GM19035 (cell line): ENCODE measurements around the gene MECP2.
A peak's percentile ranks its signal among the peaks of the same experiment; 100 is the strongest.

ENCODE experiments used
- ATAC-seq: cut with Tn5 transposase; IDR thresholded peaks from one replicate; pipeline ENCODE4 v1.9.1; 2021; ENCODE audit not compliant: unreplicated experiment

Gene MECP2

DNA sequence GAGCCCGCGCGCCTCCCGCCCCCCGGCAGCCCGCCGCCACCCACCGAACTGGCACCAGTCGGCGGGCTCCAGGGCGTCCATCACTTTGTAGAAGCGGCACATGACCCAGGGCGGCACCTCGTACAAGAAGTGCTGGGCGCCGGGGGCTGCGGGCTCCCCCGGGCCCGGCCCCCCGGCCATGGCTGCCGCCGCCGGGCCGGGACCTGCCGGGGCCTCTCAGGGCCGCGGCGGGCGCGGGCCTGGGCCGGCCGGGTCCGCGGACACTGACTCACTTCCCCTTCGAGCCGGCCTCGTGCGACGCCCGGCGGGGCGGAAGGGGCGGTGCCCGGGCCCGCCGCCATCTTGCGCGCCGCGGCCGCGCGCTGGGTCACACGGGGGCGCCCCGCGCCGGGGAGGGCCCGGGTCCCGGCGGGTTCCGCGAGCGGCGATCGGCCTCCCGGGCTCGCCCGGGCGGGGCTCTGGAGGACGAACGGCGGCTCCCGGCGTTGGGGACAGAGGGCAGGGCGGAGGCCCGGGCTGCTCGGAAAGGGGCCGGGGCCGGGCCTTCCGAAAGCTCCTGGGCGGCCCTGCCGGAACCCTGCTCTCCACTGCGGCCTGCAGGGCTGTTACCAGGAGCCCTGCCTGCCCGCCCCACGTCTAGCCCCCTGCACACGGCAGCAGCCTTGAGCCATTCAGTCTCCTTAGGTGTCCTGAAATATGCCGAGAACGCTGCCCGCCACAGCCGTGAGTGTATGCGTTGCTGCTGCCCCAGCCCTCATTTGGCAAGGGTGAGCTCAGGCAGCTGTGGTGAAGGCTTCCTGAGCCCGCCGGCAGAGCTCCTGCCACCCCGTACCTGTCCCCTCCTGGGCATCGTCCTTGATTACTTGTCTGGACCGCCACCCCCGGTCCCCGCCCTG lies 77.6 kb downstream of the MECP2 start, which contains the start of gene IRAK1:
Gene IRAK1 (minus strand): TSS at position 270 of the 896 bp plus-strand sequence. CDS start 90 bp downstream, at position 180.
- peak; percentile 73 for ATAC-seq

DNA sequence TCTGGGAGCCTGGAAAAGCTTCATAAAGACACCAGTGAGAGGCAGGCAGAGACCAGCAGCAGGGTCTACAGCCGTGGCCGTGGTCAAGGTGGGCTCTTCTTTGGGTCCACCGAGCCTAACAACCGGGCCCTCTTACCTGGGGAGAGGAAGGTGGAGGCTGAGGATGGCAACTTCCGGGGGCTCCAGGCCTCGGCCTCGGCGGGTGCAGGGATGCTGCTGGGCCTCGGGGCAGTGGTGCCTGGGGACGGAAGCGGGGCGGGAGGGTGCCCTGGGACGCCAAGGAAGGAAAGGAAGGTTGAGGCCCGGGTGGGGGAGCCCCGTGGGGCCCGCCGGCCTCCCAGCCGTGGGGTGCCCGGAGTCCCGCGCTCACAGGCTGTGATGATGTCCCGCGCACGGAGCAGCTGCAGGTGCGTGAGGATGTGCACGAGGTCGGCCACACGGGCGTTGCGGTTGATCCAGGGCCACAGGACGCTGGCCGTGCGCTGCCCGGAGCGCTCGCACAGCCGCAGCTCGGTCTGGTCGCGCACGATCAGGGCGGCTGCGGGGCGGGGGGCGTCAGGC lies 78.4 kb downstream of the MECP2 start:
- peak; percentile 18 for ATAC-seq

DNA sequence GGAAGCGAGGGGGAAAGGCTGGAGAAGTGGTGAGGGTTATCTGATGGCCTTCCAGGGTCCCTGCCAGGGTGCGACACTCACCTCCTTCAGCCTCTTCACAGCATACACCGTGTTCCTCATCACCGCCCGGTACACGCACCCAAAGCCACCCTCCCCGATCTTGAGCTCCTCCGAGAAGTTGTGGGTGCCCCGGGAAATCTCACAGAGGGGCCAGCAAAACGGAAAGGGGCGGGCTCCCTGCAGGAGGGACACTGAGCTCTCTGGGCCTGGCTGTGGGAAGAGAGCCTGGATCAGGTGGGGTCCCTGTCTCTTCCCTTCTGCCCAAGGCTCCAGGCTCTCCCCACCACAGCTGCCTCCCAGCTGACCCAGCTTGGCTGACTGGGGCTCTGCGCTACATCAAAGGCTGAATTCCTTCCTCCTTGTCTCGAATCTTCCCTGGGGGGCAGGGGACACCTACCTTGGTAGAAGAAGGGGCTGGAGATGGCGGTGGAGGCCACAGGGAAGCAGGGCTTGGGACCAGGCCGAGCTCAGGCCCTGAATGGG lies 78.9 kb downstream of the MECP2 start:
- no peak for ATAC-seq

DNA sequence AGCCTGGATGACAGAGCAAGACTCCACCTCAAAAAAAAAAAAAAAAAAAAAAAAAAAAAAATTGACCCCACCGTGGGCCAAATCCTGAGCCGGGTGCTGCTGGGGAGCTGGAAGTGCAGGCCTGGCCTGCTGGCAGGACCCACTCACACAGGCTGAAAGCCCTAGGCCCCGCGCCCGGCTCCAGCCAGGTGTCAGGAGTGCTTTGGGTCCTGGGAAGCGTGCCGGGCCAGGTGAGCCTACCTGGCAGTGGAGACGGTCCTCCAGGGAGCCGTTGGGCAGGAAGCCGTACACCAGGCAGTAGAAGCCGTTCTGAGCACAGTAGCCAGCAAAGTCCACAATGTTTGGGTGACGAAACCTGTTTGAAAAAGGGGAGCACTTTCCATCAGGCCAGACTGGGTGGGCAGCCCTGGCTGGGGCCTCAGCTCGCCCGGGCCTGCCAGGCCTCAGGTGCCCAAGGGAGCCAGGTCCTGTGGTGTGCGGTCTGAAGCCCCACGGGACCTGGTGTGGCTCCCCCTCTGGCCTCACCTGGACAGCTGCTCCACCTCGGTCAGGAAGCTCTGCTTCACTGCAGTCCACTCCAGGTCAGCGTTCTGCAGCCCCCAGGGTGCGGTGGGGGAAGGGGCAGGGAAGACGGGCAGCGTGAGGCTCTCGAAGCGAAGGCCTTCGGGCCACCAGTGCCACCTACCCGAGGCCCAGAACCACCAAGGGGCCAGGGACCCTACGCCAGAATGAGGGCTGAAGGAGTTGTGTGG lies 79.6 kb downstream of the MECP2 start:
- no peak for ATAC-seq

DNA sequence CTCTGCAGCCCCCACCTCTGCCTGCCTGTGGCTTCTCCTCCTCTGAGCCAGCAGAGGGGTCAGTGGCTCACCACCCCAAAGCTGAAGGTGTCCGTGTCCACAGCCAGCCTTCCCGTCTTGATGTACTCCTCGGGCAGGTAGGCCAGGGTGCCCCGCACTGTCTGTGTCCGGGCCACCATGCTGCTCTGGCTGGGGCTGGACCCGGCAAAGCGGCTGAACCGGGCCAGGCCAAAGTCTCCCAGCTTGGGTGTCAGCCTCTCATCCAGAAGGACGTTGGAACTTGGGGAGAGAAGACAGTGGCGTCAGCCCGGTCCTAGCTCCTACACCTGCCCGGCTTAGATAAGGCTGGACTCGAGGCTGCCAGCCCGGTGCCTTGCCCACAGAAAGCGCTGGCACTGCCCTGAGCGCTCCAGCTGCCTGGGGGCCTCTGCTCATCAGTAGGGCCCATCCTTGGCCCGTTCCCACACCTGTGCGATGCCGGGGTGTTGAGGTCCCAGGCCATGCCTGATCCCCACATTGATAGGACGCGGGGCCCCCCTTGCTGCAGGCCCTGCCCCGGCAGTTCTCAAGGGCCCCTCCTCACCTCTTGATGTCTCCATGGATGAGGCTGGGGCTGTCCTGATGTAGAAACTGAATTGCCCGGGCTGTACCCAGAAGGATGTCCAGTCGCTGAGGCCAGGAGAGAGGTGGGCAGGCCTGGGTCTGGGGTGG lies 81.0 kb downstream of the MECP2 start:
- ATAC-seq, result no peak

DNA sequence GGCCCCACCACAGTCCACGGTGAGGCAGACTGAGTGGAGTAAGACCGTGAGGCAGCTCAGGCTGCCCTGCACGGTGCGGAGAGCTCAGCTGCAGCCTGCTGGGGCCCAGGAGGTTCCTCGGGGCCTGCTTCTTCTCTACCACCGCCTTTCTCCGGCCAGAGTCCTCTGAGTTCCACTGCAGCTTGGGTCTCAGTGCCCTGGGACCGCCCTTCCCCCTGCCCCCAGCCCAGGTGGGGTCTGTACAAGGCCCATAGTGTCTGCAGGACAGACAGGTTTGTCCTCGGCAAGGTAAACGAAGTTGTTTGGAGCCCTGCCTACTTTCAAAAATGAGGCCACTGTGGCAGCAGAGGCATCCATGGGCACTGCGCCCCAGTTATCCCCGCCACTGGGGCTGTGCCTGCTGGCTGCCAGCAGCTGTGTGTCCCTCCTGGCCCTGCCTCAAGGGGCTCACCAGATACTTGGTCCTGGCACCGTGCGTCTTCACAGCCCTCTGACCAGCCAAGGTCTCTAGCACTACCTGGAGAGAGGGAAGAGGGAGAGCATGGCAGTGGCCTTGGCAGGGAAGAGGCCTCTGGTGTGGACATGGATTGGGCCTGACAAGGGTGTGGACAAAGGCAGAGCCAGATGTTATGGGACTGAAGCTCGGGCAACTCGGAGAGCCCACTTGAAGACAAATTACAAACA lies 81.8 kb downstream of the MECP2 start:
- no peak for ATAC-seq

DNA sequence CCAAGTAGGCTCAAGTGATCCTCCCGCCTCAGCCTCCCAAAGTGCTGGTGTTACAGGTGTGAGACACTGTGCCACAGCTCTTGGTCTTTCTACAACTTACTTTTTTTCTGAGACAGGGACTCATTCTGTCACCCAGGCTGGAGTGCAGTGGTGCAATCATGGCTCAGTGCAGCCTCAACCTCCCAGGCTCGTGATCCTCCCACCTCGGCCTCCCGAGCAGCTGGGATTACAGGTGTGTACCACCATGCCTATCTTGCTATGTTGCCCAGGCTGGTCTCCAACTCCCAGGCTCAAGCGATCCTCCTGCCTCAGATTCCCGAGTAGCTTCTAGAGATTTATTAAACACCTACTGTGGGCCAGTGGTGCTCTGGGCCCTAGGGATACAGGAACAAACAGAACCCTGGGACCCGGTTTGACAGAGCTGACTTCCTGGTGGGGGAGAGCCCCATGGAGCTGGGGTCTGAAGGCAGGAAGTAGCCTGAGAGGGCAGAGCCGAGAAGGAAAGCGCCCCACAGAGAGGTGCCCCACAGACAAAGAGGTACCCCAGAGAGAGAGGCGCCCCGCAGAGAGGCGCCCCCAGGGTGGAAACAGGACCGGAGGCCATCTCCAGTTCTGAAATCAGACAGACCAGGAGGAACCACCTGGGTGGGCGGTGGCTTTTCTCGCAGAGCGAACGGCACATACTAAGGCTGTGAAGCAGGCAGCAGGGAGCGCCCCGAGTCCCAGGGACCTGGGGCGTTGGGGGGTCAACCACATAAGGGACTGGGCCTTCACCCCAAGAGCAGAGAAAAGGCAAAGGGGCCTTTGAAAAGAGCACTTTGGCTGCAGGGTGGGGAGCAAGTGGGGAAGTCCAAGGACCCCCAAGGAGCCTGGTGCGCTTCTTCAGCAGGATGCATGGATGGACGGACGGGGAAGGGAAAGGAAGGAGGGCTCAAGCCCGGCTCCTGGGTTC lies 82.8 kb downstream of the MECP2 start:
- ATAC-seq, result no peak

DNA sequence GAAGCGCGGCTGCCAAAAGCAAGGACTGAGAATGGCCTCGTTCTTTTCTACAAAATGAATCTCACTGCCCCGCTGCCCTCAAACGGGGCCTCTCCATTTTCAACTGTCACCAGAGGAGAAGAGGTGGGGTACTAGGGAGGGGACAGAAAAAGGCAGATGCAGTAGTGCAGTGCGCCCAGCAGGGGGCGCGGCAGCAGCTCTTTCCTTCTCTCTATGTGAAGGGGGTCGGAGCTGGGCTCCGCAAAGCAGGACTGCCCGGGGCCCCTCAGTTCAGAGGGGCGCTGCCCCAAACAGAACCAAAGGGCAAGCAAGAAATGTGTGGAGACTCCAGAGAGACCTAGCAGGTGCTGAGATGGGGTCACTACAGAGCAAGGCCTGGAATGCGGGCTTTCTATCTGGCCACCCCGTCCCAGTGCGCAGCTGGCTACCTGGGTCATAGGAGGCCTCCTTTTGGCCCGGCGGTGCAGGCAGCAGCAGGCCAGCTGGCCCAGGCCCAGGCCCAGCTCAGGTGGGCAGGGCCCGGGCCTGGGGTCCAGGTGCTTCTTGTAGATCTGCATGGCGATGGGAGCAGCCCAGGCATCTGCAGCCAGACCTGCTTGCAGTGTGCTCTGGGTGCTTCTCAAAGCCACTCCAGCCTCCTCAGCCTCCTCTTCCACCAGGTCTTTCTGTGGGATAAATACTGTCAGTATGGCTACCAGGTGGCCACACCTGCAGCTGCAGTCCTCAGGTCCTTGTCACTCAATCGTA lies 83.7 kb downstream of the MECP2 start:
- ATAC-seq, result no peak

DNA sequence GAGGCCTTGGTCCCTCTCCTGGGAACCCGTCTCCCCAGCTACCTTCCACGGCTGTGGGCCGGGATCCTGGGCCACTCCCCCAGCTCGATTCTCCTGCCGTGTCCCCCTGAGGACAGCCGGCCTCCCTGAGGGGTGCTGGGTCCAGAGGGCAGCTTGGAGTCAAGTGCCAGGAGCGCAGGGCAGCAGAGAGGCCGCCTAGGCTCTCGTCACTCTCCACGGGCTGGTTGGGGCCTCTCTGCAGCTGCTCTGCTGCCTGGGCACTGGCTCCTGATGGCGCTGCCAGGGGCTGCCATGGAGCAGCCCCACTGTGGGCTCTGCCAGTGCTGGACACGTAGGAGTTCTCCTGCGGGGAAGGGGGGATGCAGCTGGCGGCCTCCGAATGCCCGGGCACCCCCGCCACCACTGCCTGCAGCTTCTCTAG lies 84.5 kb downstream of the MECP2 start:
- ATAC-seq, result no peak

DNA sequence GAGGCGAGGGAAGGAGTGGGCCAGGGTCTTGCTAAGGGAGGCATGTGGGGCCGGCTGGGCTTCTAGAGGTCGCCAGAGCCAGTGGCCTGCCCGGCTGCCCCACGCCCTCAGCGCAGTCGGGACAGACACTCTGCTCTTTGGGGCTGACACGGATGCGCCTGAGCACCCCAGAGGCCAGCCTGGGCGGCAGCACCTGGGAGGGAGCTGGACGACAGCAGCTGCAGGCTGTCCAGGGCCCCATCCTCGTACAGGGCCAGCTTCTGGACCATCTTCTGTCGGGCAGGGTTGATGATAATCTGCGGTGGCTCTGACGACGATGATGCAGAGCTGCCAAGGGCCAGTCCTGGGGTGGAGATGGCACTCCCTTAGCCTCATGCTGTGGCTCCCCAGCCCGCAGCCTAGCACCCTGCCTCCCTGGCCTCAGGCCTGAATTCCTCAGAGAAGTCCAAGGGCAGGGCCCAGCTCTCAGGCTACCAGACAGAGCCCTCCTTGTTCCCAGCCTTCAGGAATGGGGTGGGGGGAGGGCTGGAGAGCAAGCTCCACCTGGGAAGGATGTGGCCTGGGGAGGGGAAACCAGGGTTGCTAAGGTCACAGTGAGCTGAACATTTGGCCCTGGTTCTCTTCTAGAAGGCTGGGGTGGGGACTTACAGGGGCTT lies 85.1 kb downstream of the MECP2 start:
- no peak for ATAC-seq

DNA sequence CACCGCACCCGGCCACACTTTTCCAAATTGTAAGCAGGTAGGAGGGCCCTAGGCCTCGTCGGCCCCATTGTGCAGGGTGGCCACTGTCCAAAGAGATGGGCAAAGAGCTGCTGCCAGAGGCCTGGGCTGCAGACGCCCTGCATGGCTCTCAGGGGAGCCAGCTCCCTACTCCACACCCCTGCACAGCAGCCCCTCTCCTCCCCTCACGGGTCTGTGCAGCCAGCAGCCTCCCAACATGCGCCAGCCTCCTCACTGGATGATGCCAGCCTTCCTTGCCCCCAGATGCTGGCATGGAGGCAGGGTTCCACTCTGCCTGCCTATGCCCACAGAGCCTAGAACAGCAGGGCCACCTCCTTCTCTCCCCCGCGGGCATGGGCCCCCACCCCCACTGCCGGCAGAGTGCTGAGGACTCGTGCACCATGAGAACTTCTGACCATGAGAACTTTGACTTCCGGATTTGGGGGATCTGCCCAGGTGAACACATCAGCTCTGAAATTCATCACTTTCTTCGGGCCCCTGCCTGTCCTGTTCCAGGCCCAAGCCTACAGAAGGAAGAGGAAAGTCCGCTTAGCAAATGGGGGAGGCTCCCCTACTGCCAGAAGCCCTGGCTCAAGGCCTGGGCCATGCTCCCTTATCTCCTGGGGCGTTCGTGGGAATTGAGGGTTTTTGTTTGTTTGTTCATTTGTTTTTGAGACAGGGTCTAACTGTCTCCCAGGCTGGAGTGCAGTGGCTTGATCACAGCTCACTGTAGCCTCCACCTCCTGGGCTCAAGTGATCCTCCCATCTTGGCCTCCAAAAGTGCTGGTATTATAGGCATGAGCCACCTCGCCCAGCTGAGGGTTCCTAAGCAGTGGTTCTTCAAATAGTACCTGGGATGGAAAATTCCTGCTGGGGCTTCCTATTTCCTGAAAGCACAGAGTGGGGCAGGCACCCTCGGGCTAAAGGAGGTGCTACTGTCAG lies 85.9 kb downstream of the MECP2 start:
- ATAC-seq, result no peak

DNA sequence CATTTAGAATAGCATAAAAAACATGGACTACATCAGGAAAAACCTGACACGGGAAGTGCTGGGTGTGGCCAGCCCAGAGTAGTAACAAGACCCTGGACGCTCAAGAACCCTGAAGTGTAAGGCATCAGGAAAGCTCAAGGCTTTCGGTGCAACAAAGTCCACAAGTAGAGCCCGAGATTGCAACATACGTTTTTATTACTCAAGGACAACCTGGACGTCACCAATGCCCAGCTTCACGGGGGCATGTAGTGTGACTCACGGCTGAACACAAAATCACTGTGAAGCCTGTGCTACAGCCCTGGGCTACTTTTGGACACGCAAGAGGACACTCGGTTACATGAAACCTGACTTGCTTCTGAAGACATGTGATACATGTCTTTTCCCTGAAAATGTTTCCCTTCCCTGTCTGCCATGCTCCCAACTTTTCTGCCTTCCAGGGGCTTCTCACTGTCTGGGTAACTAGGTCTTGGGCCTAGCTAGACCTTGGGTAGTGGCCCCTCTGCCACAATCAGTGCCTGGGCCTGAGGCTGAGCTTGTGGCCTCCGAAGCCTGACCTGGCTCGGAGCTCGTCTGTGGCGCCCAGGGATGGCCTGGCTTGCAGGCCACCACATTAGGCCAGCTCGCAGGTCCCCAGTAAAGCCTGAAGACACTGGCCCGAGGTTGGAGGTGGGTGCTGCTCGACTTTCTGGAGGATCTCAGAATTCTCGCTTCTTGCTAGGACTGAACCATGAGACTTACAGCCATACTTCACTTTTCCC lies 87.0 kb downstream of the MECP2 start:
- no peak for ATAC-seq

DNA sequence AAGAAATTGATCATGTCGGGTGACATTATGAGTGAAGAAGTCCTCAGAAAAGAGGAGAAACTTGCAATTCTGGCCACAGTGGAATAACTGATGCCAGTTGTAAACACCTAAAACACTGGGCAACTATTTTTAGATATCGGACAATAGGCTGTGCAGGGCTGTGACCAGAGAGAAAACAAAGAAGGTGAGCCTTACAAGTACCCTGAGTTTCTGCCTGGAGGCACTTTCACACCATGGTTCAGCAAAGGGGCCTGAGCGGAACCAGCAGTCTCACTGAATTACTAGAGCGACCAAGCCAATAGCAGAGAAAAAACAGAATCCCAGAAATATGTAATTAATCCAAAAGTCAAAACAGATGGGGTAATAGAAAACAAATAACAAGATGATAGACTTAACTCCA lies 89.0 kb downstream of the MECP2 start:
- ATAC-seq, result no peak

DNA sequence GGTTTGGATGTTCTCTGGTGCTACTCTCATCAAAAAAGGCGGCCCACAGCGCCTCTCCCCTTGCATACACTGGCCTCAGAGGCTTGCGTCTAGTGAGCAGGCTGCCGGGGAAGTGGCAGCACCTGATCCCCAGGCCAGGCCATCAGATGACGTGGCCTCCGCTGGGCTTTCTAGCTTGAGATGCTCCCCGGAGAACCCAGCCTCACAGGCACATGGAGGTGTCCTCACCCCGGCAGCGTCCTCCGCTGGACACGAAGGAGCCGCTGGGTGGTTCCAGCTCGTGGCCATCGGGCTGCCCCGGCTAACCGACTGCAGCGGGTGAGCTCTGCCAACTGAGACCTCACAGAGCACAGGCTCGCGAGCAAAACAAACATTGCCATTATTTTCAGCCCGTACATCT lies 90.6 kb downstream of the MECP2 start:
- no peak for ATAC-seq

DNA sequence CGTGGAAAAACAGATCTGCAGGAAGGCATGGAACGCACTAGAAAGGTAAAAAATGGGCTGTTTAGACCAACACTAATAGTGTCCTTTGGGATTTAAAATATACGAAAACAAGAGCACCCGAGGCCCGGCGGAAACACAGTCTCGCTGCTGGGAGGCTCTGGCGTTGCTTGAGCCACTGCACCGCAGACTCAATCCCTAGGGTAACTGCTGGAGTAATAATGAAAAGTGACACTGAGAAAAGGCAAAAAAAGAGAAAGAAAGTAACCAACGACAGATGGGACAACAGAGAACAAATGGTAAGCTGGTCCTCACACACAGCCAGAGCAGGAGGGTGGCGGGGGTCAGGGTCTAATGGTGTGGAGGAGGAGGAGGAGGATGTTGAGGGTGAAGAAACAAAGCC lies 93.2 kb downstream of the MECP2 start:
- ATAC-seq, result no peak

DNA sequence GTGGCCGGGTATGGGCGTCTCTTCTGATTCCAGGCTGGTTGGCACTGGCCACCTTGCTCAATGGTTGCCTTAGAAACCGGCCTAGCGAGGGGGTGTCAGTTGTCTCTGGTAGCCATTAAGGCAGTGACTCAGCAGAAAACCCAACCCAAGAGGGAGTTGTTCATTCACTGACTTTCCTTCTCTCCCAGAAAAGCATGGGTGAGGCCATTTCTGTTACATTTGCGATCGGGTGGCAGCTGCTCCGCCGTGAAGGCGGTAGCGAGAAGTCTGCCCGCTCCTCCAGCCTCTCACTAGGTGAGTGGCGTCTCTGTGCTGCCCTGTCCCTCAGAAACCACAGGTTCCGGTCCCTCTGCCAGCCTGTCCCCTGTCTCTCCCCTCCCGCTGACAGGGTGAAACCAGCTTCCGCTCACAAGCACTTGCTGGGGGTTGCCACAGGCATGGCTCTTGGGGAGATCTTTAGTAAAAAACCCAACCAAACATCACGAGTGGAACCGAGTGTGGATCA lies 95.2 kb downstream of the MECP2 start:
- ATAC-seq, result no peak
